Activated T-helper 1 cell treated with anti-CD3 and anti-CD28 coated beads, Interleukin-12 subunit alpha, Interleukin-12 subunit beta, Interleukin-2, Interleukin-4 antibody, amounts not matched to agents 30 ng/mL and 10 ng/mL and 1 ng/mL, durations not matched to agents 14 hours and 24 hours and 36 hours (primary cell): Measurements from ENCODE around the gene SLC43A3. TPM values are rescaled to one million over a fixed set of nuclear protein-coding genes. Genes with fewer than 3 reads are reported as not detected.
A peak's percentile ranks its signal among the peaks of the same experiment; 100 is the strongest.
"Not testable (repeated sequence)": the region's sequence is repeated elsewhere in the genome, so short reads cannot be mapped to it uniquely, and the experiment has no call there.

ENCODE experiments used
- DNase-seq: peaks from one replicate; pipeline ENCODE4 v3.0.0; 2021; ENCODE audit warnings: low spot score
- H3K27ac Mint-ChIP-seq: one replicate; pipeline ENCODE4 v1.8.0; 2021; ENCODE audit warnings: mild to moderate bottlenecking, mixed read lengths
- H3K27me3 Mint-ChIP-seq: one replicate; pipeline ENCODE4 v1.8.0; 2022; ENCODE audit warnings: mild to moderate bottlenecking, moderate library complexity, mixed read lengths; ENCODE audit not compliant: insufficient read depth
- H3K36me3 Mint-ChIP-seq: one replicate; pipeline ENCODE4 v1.8.0; 2021; ENCODE audit warnings: low read depth, mixed read lengths
- H3K4me1 Mint-ChIP-seq: one replicate; pipeline ENCODE4 v1.8.0; 2021; ENCODE audit warnings: low read depth, mixed read lengths
- H3K4me3 Mint-ChIP-seq: one replicate; pipeline ENCODE4 v1.8.0; 2021; ENCODE audit warnings: mild to moderate bottlenecking, moderate library complexity, mixed read lengths
- H3K9me3 Mint-ChIP-seq: one replicate; pipeline ENCODE4 v1.8.0; 2021; ENCODE audit warnings: mixed read lengths
- intact Hi-C: fragments of 100-400 bp; cut with micrococcal nuclease; formaldehyde crosslinking; loops from one replicate; pipeline ENCODE4 v1.15.1; 2024
- total RNA-seq: library from RNA; stranded (reverse); gene quantifications from 2 replicates; pipeline ENCODE4 v1.2.3, GENCODE V29; 2022

The SLC43A3 gene
- total RNA-seq, 1 donor from 2014 or later: 184 TPM

DNA sequence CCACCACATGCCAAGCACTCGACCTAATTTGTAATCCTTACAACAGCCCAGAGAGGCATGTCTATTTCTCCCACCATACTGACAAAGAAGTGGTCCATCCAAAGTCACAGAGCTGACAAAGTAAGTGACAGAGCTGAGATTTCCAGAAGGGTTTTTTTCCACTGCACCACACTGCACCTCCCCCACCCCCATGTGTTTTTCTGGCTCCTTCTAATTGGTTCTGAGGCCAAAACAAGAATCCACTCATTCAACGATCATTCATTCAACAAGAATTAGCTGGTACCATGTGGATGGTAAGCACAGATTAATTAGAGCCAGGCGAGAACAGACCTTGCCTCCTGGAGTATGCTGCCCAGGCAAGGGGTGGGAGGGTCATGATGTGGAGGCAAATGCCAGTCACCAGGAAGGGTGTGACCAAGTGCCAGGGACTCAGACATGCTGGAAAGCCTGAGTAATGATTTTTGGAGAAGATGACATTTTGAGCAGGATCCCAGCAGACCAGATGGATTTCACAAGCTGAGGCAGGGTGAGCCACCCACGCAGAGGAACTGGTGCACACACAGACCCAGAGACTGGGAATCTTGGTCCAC, 21.6 kb downstream of the SLC43A3 start:
- intact Hi-C loops: no loop called here
- Mint-ChIP-seq H3K4me1 (peaks cover 34% of the 10 kb centered on the region), H3K4me3 (no peak overlapping the region), H3K27ac (peak overlapping the region; percentile 91), H3K9me3 (no peaks in the 10 kb centered on the region), H3K36me3 (peaks cover 36% of the 10 kb centered on the region), H3K27me3 (no peaks in the 10 kb centered on the region)
- no peak for DNase-seq

GRCh38 chr11:57403802-57404147, 23.1 kb downstream of the SLC43A3 start:
- Mint-ChIP-seq H3K9me3 (no peaks in the 10 kb centered on the region), H3K36me3 (peaks cover 30% of the 10 kb centered on the region), H3K27ac (no peak overlapping the region), H3K4me1 (peaks cover 29% of the 10 kb centered on the region), H3K27me3 (no peaks in the 10 kb centered on the region), H3K4me3 (no peak overlapping the region)
- intact Hi-C loops: no loop called here
- no peak for DNase-seq

GRCh38 chr11:57403003-57403801, 23.7 kb downstream of the SLC43A3 start:
- Mint-ChIP-seq H3K4me1 (peaks cover 29% of the 10 kb centered on the region), H3K36me3 (peaks cover 29% of the 10 kb centered on the region)
- H3K9me3 Mint-ChIP-seq, intact Hi-C loops, DNase-seq, H3K27me3 Mint-ChIP-seq, H3K27ac Mint-ChIP-seq, H3K4me3 Mint-ChIP-seq: not testable (repeated sequence)

GRCh38 chr11:57402188-57403002, 24.5 kb downstream of the SLC43A3 start:
- no peak for DNase-seq
- Mint-ChIP-seq H3K36me3 (peaks cover 20% of the 10 kb centered on the region), H3K9me3 (no peaks in the 10 kb centered on the region), H3K4me1 (peaks cover 25% of the 10 kb centered on the region), H3K4me3 (no peak overlapping the region), H3K27me3 (no peaks in the 10 kb centered on the region), H3K27ac (no peak overlapping the region)
- intact Hi-C loops: no loop called here

- H3K4me1 Mint-ChIP-seq: peaks cover 2% of the 10 kb centered on the region
- no peak overlapping the region for H3K4me3 Mint-ChIP-seq
- H3K9me3 Mint-ChIP-seq: no peaks in the 10 kb centered on the region
- peaks cover 3% of the 10 kb centered on the region for H3K36me3 Mint-ChIP-seq
- H3K27me3 Mint-ChIP-seq: no peaks in the 10 kb centered on the region
- H3K27ac Mint-ChIP-seq: no peak overlapping the region
- no peak for DNase-seq
- intact Hi-C loops: no loop called here
Observed at GRCh38 chr11:57399972-57400578, 26.8 kb downstream of the SLC43A3 start.

DNA sequence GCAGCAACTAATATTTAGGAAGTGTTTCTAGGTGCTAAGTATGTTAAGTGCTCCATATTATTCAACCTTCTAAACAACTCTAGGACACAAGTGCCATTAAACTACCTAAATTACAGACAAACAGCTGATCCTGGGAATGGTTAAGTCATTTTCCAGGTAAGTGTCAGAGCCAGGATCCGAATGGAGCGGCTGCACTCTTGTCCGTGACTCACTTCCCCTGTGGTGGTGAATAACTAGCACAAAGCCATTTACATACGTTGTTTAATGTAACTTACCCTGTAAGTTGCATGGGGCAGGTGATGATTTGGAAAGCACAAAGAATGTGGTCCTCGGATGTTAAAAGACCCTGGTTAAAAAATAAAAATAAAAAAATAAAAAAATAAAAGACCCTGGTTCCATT, 27.7 kb downstream of the SLC43A3 start:
- Mint-ChIP-seq H3K27me3 (no peaks in the 10 kb centered on the region), H3K9me3 (no peaks in the 10 kb centered on the region), H3K27ac (no peak overlapping the region), H3K36me3 (no peaks in the 10 kb centered on the region), H3K4me1 (no peaks in the 10 kb centered on the region), H3K4me3 (no peak overlapping the region)
- intact Hi-C loops: no loop called here
- no peak for DNase-seq

DNA sequence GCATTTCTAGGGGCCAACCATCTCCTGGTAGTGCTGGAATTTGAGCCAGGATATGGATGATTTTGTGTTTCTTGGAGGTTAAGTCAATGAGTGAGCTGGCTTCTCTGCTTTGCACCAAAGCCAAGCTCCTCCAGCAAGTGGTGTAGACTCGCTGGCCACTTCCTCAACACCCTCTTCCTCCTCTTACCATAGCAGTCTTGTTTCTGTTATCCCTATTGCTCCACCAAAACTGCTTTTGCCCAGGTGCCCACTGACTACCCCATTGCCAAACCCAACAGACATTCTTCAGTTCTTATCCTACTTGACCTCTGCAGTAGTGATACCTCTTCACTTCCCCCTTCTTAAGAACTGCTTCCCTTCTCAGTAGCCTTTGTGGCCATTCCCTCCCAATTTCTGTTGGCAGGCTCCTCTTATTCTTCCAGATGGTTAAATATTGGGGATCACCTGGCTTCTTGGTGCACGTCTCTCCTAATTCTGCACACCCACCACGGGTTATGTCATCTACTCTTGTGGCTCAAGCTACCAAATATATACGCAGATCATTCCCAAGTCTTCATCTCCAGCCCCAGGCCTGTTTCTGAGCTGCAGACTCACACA, 29.4 kb downstream of the SLC43A3 start:
- intact Hi-C loops: no loop called here
- H3K27me3 Mint-ChIP-seq: no peaks in the 10 kb centered on the region
- DNase-seq: no peak
- H3K4me3 Mint-ChIP-seq: no peak overlapping the region
- H3K9me3 Mint-ChIP-seq: no peaks in the 10 kb centered on the region
- H3K4me1 Mint-ChIP-seq: no peaks in the 10 kb centered on the region
- no peaks in the 10 kb centered on the region for H3K36me3 Mint-ChIP-seq
- no peak overlapping the region for H3K27ac Mint-ChIP-seq

- Mint-ChIP-seq H3K36me3 (no peaks in the 10 kb centered on the region), H3K27ac (no peak overlapping the region), H3K4me1 (no peaks in the 10 kb centered on the region), H3K27me3 (no peaks in the 10 kb centered on the region), H3K4me3 (no peak overlapping the region), H3K9me3 (no peaks in the 10 kb centered on the region)
- intact Hi-C loops: no loop called here
- no peak for DNase-seq
Observed at GRCh38 chr11:57396744-57397143, 30.2 kb downstream of the SLC43A3 start.

DNA sequence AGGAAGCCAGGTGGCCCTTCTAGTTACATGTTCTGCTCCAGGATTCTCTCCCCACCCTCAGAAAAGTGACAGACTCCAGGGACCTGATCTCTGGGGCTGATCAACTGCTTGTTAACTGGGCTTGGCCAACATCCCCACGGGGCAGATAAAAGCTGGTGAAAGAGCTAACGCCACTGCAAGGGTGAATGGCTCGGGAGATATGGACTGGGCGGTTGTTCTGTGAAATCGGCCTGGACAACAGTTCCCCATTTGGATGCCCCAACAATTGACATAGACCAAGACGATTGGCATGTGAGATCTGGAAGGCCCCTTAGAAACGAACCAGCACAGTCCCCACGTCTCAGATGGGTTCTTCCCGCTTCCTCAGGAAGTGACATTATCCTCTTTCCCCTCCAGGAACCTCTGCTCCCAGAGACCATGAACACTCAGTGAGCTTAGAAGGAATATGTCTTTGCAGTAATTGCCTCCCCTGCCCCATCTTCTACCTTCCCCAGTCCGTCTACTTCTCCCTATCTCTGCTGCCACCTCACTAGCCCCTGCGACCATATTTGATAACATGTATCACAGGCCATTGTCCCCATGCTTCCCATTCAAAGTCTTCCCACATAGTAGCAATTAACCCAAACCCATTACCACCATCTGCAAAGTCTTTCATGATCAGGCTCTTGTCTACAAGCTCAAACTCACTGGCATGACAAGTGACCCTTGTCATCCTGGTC, 30.9 kb downstream of the SLC43A3 start:
- H3K4me3 Mint-ChIP-seq: no peak overlapping the region
- no peaks in the 10 kb centered on the region for H3K9me3 Mint-ChIP-seq
- no peaks in the 10 kb centered on the region for H3K36me3 Mint-ChIP-seq
- intact Hi-C loops: no loop called here
- no peak overlapping the region for H3K27ac Mint-ChIP-seq
- DNase-seq: no peak
- H3K27me3 Mint-ChIP-seq: no peaks in the 10 kb centered on the region
- H3K4me1 Mint-ChIP-seq: no peaks in the 10 kb centered on the region

DNA sequence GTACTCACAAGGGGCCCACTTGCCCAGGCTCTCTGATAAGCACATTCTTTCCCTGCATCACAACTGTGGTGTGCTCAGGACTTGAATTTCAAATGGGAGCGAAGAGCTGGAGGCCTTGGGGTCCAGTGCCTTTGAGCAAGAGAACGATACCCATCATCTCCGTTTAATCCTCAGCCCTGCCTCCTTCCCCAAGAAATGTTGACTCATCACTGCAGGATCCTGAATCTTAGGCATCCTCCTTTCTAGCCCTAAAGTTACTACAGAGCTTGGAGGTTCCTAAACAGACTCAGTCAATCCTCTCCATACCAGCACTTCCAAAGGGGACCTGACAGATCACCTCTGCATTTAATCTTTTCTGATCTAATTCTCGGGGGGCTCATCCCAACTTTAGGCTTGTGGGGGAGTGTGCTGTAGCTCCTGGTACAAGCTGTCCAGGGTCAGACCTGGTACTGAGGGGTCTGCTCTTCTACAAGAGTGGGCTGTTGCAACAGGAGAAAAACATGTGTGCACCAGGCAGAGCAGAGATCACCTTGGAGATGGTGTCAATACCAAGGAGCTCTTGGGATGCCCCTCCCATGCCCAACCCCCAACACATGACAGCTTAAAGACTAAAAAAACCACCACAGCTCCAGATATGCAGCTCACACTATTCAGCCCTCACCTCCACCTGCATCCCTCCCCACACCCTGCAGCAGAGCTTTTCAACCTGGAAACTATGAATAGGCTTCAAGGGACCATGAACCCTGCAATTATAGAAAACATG, 32.5 kb downstream of the SLC43A3 start:
- H3K36me3 Mint-ChIP-seq: no peaks in the 10 kb centered on the region

GRCh38 chr11:57392763-57393105, 34.2 kb downstream of the SLC43A3 start:
- DNase-seq: no peak
- Mint-ChIP-seq H3K4me3 (no peak overlapping the region), H3K4me1 (no peaks in the 10 kb centered on the region), H3K9me3 (no peaks in the 10 kb centered on the region), H3K36me3 (no peaks in the 10 kb centered on the region), H3K27me3 (peaks cover 3% of the 10 kb centered on the region), H3K27ac (no peak overlapping the region)
- intact Hi-C loops: no loop called here

More for the DNA sequence above, 32.5 kb downstream of the SLC43A3 start:
- Mint-ChIP-seq H3K27me3 (peaks cover 3% of the 10 kb centered on the region), H3K4me3 (no peak overlapping the region), H3K4me1 (no peaks in the 10 kb centered on the region), H3K27ac (no peak overlapping the region), H3K9me3 (no peaks in the 10 kb centered on the region)
- no peak for DNase-seq
- intact Hi-C loops: no loop called here
